ENCODE results near the gene SCRT2. TPM values are rescaled to one million over a fixed set of nuclear protein-coding genes. Genes with fewer than 3 reads are reported as not detected.

The SCRT2 gene
- total RNA-seq, 1 donor: not detected

GRCh38 chr20:673603-674001, 2.0 kb downstream of the SCRT2 start:
- Histone ChIP-seq H3K4me2 (ENCODE audit: insufficient read depth, low read length) (no peak overlapping the region), H3K9me3 (ENCODE audit: low read depth, low read length) (no peaks in the 10 kb centered on the region), H3K36me3 (ENCODE audit: insufficient read depth, low read length) (no peaks in the 10 kb centered on the region), H3K79me2 (ENCODE audit: insufficient read depth, low read length) (no peaks in the 10 kb centered on the region), H4K20me1 (ENCODE audit: insufficient read depth, low read length) (peaks cover 6% of the 10 kb centered on the region), H3K4me3 (ENCODE audit: insufficient read depth, low read length) (no peak overlapping the region), H3K27ac (ENCODE audit: low read depth, low read length) (no peak overlapping the region), H2AFZ (ENCODE audit: low read length) (no peak overlapping the region), H3K27me3 (ENCODE audit: insufficient read depth, low read length) (peaks cover 57% of the 10 kb centered on the region), H3K4me1 (ENCODE audit: insufficient read depth, low read length) (no peaks in the 10 kb centered on the region)
- DNase-seq (ENCODE audit: insufficient read length, low spot score, missing footprints): peak; percentile 87
- TF ChIP-seq CTCF (IDR thresholded peaks at IDR 0.05; ENCODE audit: extremely low read depth, low read depth, low read length): no peak

- peak; percentile 24 for TF ChIP-seq CTCF (IDR thresholded peaks at IDR 0.05; ENCODE audit: extremely low read depth, low read depth, low read length)
- no peak overlapping the region for H3K4me2 ChIP-seq (ENCODE audit: insufficient read depth, low read length)
- H3K9me3 ChIP-seq (ENCODE audit: low read depth, low read length): no peaks in the 10 kb centered on the region
- H3K27ac ChIP-seq (ENCODE audit: low read depth, low read length): no peak overlapping the region
- H2AFZ ChIP-seq (ENCODE audit: low read length): no peak overlapping the region
- H3K4me3 ChIP-seq (ENCODE audit: insufficient read depth, low read length): no peak overlapping the region
- no peaks in the 10 kb centered on the region for H3K36me3 ChIP-seq (ENCODE audit: insufficient read depth, low read length)
- peaks cover 6% of the 10 kb centered on the region for H4K20me1 ChIP-seq (ENCODE audit: insufficient read depth, low read length)
- DNase-seq (ENCODE audit: insufficient read length, low spot score, missing footprints): peak; percentile 83
- peaks cover 60% of the 10 kb centered on the region for H3K27me3 ChIP-seq (ENCODE audit: insufficient read depth, low read length)
- no peaks in the 10 kb centered on the region for H3K79me2 ChIP-seq (ENCODE audit: insufficient read depth, low read length)
- H3K4me1 ChIP-seq (ENCODE audit: insufficient read depth, low read length): no peaks in the 10 kb centered on the region
Measured at GRCh38 chr20:672963-673602, 2.5 kb downstream of the SCRT2 start.

- H3K27me3 ChIP-seq (ENCODE audit: insufficient read depth, low read length): peaks cover 53% of the 10 kb centered on the region
- peak; percentile 74 for DNase-seq (ENCODE audit: insufficient read length, low spot score, missing footprints)
Measured at GRCh38 chr20:671252-672030, 4.2 kb downstream of the SCRT2 start.

More at GRCh38 chr20:671252-672030, 4.2 kb downstream of the SCRT2 start:
- H2AFZ ChIP-seq (ENCODE audit: low read length): no peak overlapping the region
- H3K4me3 ChIP-seq (ENCODE audit: insufficient read depth, low read length): no peak overlapping the region
- no peak overlapping the region for H3K4me2 ChIP-seq (ENCODE audit: insufficient read depth, low read length)
- no peak for TF ChIP-seq CTCF (IDR thresholded peaks at IDR 0.05; ENCODE audit: extremely low read depth, low read depth, low read length)
- H3K4me1 ChIP-seq (ENCODE audit: insufficient read depth, low read length): no peaks in the 10 kb centered on the region
- no peaks in the 10 kb centered on the region for H3K36me3 ChIP-seq (ENCODE audit: insufficient read depth, low read length)
- no peaks in the 10 kb centered on the region for H3K79me2 ChIP-seq (ENCODE audit: insufficient read depth, low read length)
- no peaks in the 10 kb centered on the region for H3K9me3 ChIP-seq (ENCODE audit: low read depth, low read length)
- no peak overlapping the region for H3K27ac ChIP-seq (ENCODE audit: low read depth, low read length)
- peaks cover 9% of the 10 kb centered on the region for H4K20me1 ChIP-seq (ENCODE audit: insufficient read depth, low read length)

All from osteoblast (primary cell).